ENCODE measurements around the gene HOXD13. TPM values are rescaled to one million over a fixed set of nuclear protein-coding genes. Genes with fewer than 3 reads are reported as not detected.

HOXD13 gene
- total and polyA plus RNA-seq, 2 of the 8 experiments (the other 6 are each of a cell fraction or from before 2014, with no cell fraction given): not detected

GRCh38 chr2:176138923-176139660 is 46.6 kb downstream of the HOXD13 start:
- peak in 1 of 2 experiments; percentile 37 for DNase-seq (ENCODE audit: low read depth in 1 of 2, low spot score in 2 of 2)
- no peak overlapping the region for H3K9ac ChIP-seq (replicated peaks in 1 of 4; ENCODE audit: extremely low read depth in 1 of 4, low read depth in 3 of 4, low read length in 3 of 4)
- WGBS, 2 experiments (ENCODE audit: extremely low coverage in 1 of 2, insufficient coverage in 1 of 2, insufficient read length in 1 of 2, insufficient replicate concordance in 2 of 2, low coverage in 1 of 2, low lambda C conversion rate in 2 of 2, missing lambda C conversion rate in 1 of 2): 55% methylated on average over 28 of the region's 28 CpGs; no CpG with 5 or more reads in 1 of the 2 experiments
- H2BK5ac ChIP-seq (ENCODE audit: low read depth, low read length): no peak overlapping the region
- CTCF ChIA-PET (ENCODE audit: partially characterized antibody): interaction anchor here (0.7 to 10.0 kb wide), 35 partner anchors 8 to 675 kb away, joined by 3 to 119 read pairs (median 11); partner anchors contain the start of genes HOXD10, HOXD4, HOXD8 and HOXD9
- H3K23ac ChIP-seq (ENCODE audit: insufficient read length): no peak overlapping the region
- H3K14ac ChIP-seq (ENCODE audit: insufficient read length): no peak overlapping the region
- H3K27me3 ChIP-seq (replicated peaks in 1 of 4; ENCODE audit: control insufficient read depth in 3 of 4, extremely low read depth in 1 of 4, insufficient read depth in 3 of 4, low read length in 3 of 4): peaks cover 86 to 100% (median 97%) of the 10 kb centered on the region in 4 experiments
- H4K5ac ChIP-seq (ENCODE audit: insufficient read length, low read depth, low read length): no peak overlapping the region
- H4K91ac ChIP-seq (replicated peaks; ENCODE audit: insufficient read length, low read length): no peak overlapping the region
- H4K20me1 ChIP-seq (replicated peaks in 1 of 2; ENCODE audit: control insufficient read depth in 1 of 2, insufficient read depth in 2 of 2, low read length in 2 of 2): peaks cover 4 to 16% of the 10 kb centered on the region in 2 experiments
- H3K56ac ChIP-seq (replicated peaks; ENCODE audit: insufficient read length, low read depth, low read length): no peak overlapping the region
- no peak overlapping the region for H3K27ac ChIP-seq (ENCODE audit: low read depth, low read length)
- POLR2A ChIA-PET (ENCODE audit: partially characterized antibody): interaction anchor here (1.8 kb wide), 1 partner anchor 23 kb away, joined by 4 read pairs; no protein-coding TSS in a partner anchor
- H2BK120ac ChIP-seq (replicated peaks; ENCODE audit: low read depth, low read length): no peak overlapping the region
- no peak overlapping the region for H2AFZ ChIP-seq (ENCODE audit: low read length)
- no peak overlapping the region; a peak in 1 of 4 replicates for H3K4me2 ChIP-seq (ENCODE audit: insufficient read depth in 1 of 2, low read depth in 2 of 2, low read length in 2 of 2)
- H4K8ac ChIP-seq (ENCODE audit: extremely low read depth, insufficient read depth, low read length): no peak overlapping the region
- no peak overlapping the region for H2BK12ac ChIP-seq (ENCODE audit: low read depth, low read length)
- no peak overlapping the region for H3K4ac ChIP-seq (replicated peaks; ENCODE audit: insufficient read length, low read depth, low read length)
- no peak for FAIRE-seq
- no peaks in the 10 kb centered on the region for H3K79me1 ChIP-seq (ENCODE audit: low read depth, low read length)
- H2BK15ac ChIP-seq (ENCODE audit: low read length): no peak overlapping the region
- no peaks in the 10 kb centered on the region for H3K79me2 ChIP-seq (ENCODE audit: control insufficient read depth in 1 of 2, insufficient read depth in 2 of 2, low read length in 2 of 2)
- no peak overlapping the region for H2AK5ac ChIP-seq (ENCODE audit: low read depth, low read length)
- H3K4me3 ChIP-seq (ENCODE audit: extremely low read depth in 1 of 4, insufficient read depth in 2 of 4, low read depth in 3 of 4, low read length in 4 of 4): no peak overlapping the region
- H3K9me3 ChIP-seq (ENCODE audit: insufficient read depth in 2 of 2, low read depth in 1 of 2, low read length in 1 of 2): no peaks in the 10 kb centered on the region
- H3K23me2 ChIP-seq (ENCODE audit: low read depth, low read length): peaks cover 3% of the 10 kb centered on the region; the same call in 1 of the 2 replicates
- no peak overlapping the region for H3K18ac ChIP-seq (ENCODE audit: extremely low read depth, low read length)
- H3K4me1 ChIP-seq (replicated peaks in 1 of 4; ENCODE audit: control insufficient read depth in 3 of 4, insufficient read depth in 4 of 4, low read length in 3 of 4): peaks cover 0 to 9% (median 4%) of the 10 kb centered on the region in 4 experiments; a peak in 5 of 7 replicates
- H3K36me3 ChIP-seq (ENCODE audit: control insufficient read depth in 2 of 4, insufficient read depth in 4 of 4, low read length in 3 of 4): peaks cover 0 to 4% (median 0%) of the 10 kb centered on the region in 4 experiments; a peak in 1 of 8 replicates
- no peak overlapping the region for H2BK20ac ChIP-seq (ENCODE audit: low read length)
- no peak for TF ChIP-seq CEBPB (IDR thresholded peaks at IDR 0.05; ENCODE audit: low read depth, low read length)
- peak; percentile 97 for TF ChIP-seq RNF2 (IDR thresholded peaks at IDR 0.05; ENCODE audit: borderline replicate concordance, low read depth, low read length, missing control alignments, poor library complexity, severe bottlenecking)
- TF ChIP-seq SP2 (IDR thresholded peaks at IDR 0.05; ENCODE audit: low read length): no peak
- no peak for TF ChIP-seq POLR2A (IDR thresholded peaks at IDR 0.05; ENCODE audit: control extremely low read depth in 1 of 2, low read depth in 2 of 2, low read length in 2 of 2)
- peak; percentile 77 for TF ChIP-seq EZH2 (IDR thresholded peaks at IDR 0.05; ENCODE audit: low read depth, low read length, severe bottlenecking)
- TF ChIP-seq SUZ12 (IDR thresholded peaks at IDR 0.05; ENCODE audit: low read length): peak; percentile 92
- TF ChIP-seq JUND (IDR thresholded peaks at IDR 0.05; ENCODE audit: low read length): no peak

All from H1 (cell line).